H9 (cell line): ENCODE data around the gene KIAA0513. TPM values are rescaled to one million over a fixed set of nuclear protein-coding genes. Genes with fewer than 3 reads are reported as not detected.

ENCODE experiments used
- DNase-seq: peaks from one replicate; pipeline ENCODE4 v3.0.0-alpha.2; 2017
- H2AFZ ChIP-seq: one replicate; pipeline ENCODE4 v1.6.1; 2013; ENCODE audit warnings: mild to moderate bottlenecking, low read length, control low read depth, moderate library complexity
- H2AK5ac ChIP-seq: 2 replicates; pipeline ENCODE4 v1.6.1; 2013; ENCODE audit warnings: low read length, control low read depth, mixed read lengths; ENCODE audit not compliant: insufficient read length
- H2BK120ac ChIP-seq: one replicate; pipeline ENCODE4 v1.6.1; 2013; ENCODE audit warnings: low read depth, mild to moderate bottlenecking, low read length, control low read depth, inconsistent platforms; ENCODE audit not compliant: poor library complexity, severe bottlenecking
- H2BK12ac ChIP-seq: 2 replicates; pipeline ENCODE4 v1.6.1; 2013; ENCODE audit warnings: low read length, control low read depth, mixed read lengths, low read depth; ENCODE audit not compliant: insufficient read length
- H2BK15ac ChIP-seq: 2 replicates; pipeline ENCODE4 v1.6.1; 2013; ENCODE audit warnings: low read depth, low read length, control low read depth
- H2BK20ac ChIP-seq: one replicate; pipeline ENCODE4 v1.6.1; 2013; ENCODE audit warnings: low read depth, mild to moderate bottlenecking, low read length, control low read depth, inconsistent platforms; ENCODE audit not compliant: poor library complexity, severe bottlenecking
- H2BK5ac ChIP-seq: 2 replicates; pipeline ENCODE4 v1.6.1; 2013; ENCODE audit warnings: low read length, control low read depth, mixed read lengths; ENCODE audit not compliant: insufficient read length
- H3K14ac ChIP-seq: 2 replicates; pipeline ENCODE4 v1.6.1; 2013; ENCODE audit warnings: low read length, control low read depth; ENCODE audit not compliant: insufficient read depth
- H3K18ac ChIP-seq: 2 replicates; pipeline ENCODE4 v1.6.1; 2013; ENCODE audit warnings: low read depth, mild to moderate bottlenecking, mixed read lengths, low read length, control low read depth; ENCODE audit not compliant: insufficient read length
- H3K23ac ChIP-seq: 2 replicates; pipeline ENCODE4 v1.6.1; 2013; ENCODE audit warnings: low read length, control low read depth, mixed read lengths, low read depth; ENCODE audit not compliant: insufficient read length
- H3K23me2 ChIP-seq: 2 replicates; pipeline ENCODE4 v1.6.1; 2013; ENCODE audit warnings: low read depth, mild to moderate bottlenecking, mixed read lengths, low read length, control low read depth; ENCODE audit not compliant: insufficient read length, poor library complexity, severe bottlenecking
- H3K27ac ChIP-seq: 2 replicates; pipeline ENCODE4 v1.5.1; 2013; ENCODE audit warnings: low read length, control low read depth, mixed read lengths, low read depth; ENCODE audit not compliant: insufficient read length
- H3K27me3 ChIP-seq: 2 replicates; pipeline ENCODE4 v1.6.1; 2013; ENCODE audit warnings: low read length, control low read depth, inconsistent platforms; ENCODE audit not compliant: insufficient read depth
- H3K4ac ChIP-seq: 2 replicates; pipeline ENCODE4 v1.6.1; 2013; ENCODE audit warnings: low read depth, mild to moderate bottlenecking, control low read depth, inconsistent platforms, low read length, moderate library complexity
- H3K4me1 ChIP-seq: 2 replicates; pipeline ENCODE4 v1.6.1; 2013; ENCODE audit warnings: low read length, control low read depth, inconsistent platforms; ENCODE audit not compliant: insufficient read depth
- H3K4me2 ChIP-seq: 2 replicates; pipeline ENCODE4 v1.6.1; 2013; ENCODE audit warnings: low read length, control low read depth, mixed read lengths; ENCODE audit not compliant: insufficient read length, insufficient read depth
- H3K56ac ChIP-seq: 2 replicates; pipeline ENCODE4 v1.6.1; 2013; ENCODE audit warnings: low read depth, mild to moderate bottlenecking, mixed read lengths, low read length, control low read depth; ENCODE audit not compliant: insufficient read length
- H3K79me1 ChIP-seq: 2 replicates; pipeline ENCODE4 v1.6.1; 2013; ENCODE audit warnings: low read depth, mild to moderate bottlenecking, moderate library complexity, low read length, control low read depth, inconsistent platforms; ENCODE audit not compliant: insufficient read depth, poor library complexity, severe bottlenecking
- H3K79me2 ChIP-seq: 2 replicates; pipeline ENCODE4 v1.6.1; 2013; ENCODE audit warnings: low read length, control low read depth, inconsistent platforms; ENCODE audit not compliant: insufficient read depth
- H3K9ac ChIP-seq: 2 replicates; pipeline ENCODE4 v1.6.1; 2013; ENCODE audit warnings: low read length, control low read depth, mixed read lengths; ENCODE audit not compliant: insufficient read length; ENCODE audit errors: extremely low read depth
- H3K9me3 ChIP-seq: one replicate; pipeline ENCODE4 v1.6.1; 2013; ENCODE audit warnings: low read depth, low read length, inconsistent platforms; ENCODE audit not compliant: control insufficient read depth
- H3T11ph ChIP-seq: one replicate; pipeline ENCODE4 v1.6.1; 2013; ENCODE audit warnings: mild to moderate bottlenecking, low read length, control low read depth, inconsistent platforms
- H4K20me1 ChIP-seq: one replicate; pipeline ENCODE4 v1.6.1; 2013; ENCODE audit not compliant: control insufficient read depth, insufficient read length, insufficient read depth
- H4K5ac ChIP-seq: 2 replicates; pipeline ENCODE4 v1.6.1; 2013; ENCODE audit warnings: low read depth, mild to moderate bottlenecking, mixed read lengths, low read length, control low read depth; ENCODE audit not compliant: insufficient read length
- H4K8ac ChIP-seq: replicated peaks from 2 replicates; pipeline ENCODE4 v1.6.1; 2013; ENCODE audit warnings: low read length, control low read depth, mixed read lengths, low read depth; ENCODE audit not compliant: insufficient read length
- H4K91ac ChIP-seq: 2 replicates; pipeline ENCODE4 v1.6.1; 2013; ENCODE audit warnings: low read depth, mild to moderate bottlenecking, moderate library complexity, mixed read lengths, low read length, control low read depth; ENCODE audit not compliant: insufficient read length
- H3K27ac Mint-ChIP-seq, 3 experiments: 2 replicates in 2 of 3; 3 replicates in 1 of 3; pipeline ENCODE4 v1.8.0; 2020 to 2021; ENCODE audit warnings: mixed read lengths in 3 of 3, mild to moderate bottlenecking in 1 of 3, moderate library complexity in 1 of 3
- H3K27me3 Mint-ChIP-seq: 2 replicates; pipeline ENCODE4 v1.8.0; 2021; ENCODE audit warnings: low read depth, mild to moderate bottlenecking, moderate library complexity, mixed read lengths
- H3K36me3 Mint-ChIP-seq, 3 experiments: 2 replicates in 2 of 3; 3 replicates in 1 of 3; pipeline ENCODE4 v1.8.0; 2020 to 2021; ENCODE audit warnings: low read depth in 3 of 3, mixed read lengths in 3 of 3; ENCODE audit not compliant: insufficient read depth in 1 of 3
- H3K4me1 Mint-ChIP-seq, 2 experiments: 2 replicates each; pipeline ENCODE4 v1.8.0; 2020; ENCODE audit warnings: mixed read lengths in 2 of 2
- H3K4me3 Mint-ChIP-seq, 2 experiments: 2 replicates in 1 of 2; 3 replicates in 1 of 2; pipeline ENCODE4 v1.8.0; 2020 to 2021; ENCODE audit warnings: mild to moderate bottlenecking in 2 of 2, mixed read lengths in 2 of 2, moderate library complexity in 1 of 2
- H3K9me3 Mint-ChIP-seq, 2 experiments: 2 replicates in 1 of 2; 3 replicates in 1 of 2; pipeline ENCODE4 v1.8.0; 2020; ENCODE audit warnings: mild to moderate bottlenecking in 2 of 2, mixed read lengths in 2 of 2, moderate library complexity in 1 of 2
- WGBS: extraction: QIAGEN DNeasy Blood & Tissue Kit; methylation state at CpG from one replicate; pipeline ENCODE4 v1.1.7; 2013; ENCODE audit warnings: missing lambda C conversion rate, low lambda C conversion rate, mixed read lengths; ENCODE audit not compliant: insufficient read length; ENCODE audit errors: extremely low coverage; 5-methylcytosine and 5-hydroxymethylcytosine counted together
- total RNA-seq: library from RNA; stranded (reverse); gene quantifications from 2 replicates; pipeline ENCODE4 v1.2.1, GENCODE V29; 2021
- TF ChIP-seq, protein P1 (sequence below): fragments of 200-600 bp; sonication (generic); conservative IDR thresholded peaks from 3 replicates; pipeline ENCODE4 v1.8.0; 2021; ENCODE audit warnings: antibody characterized with exemption, mild to moderate bottlenecking

Gene KIAA0513
- total RNA-seq, 1 experiment from 2014 or later: 4.7 TPM

DNA sequence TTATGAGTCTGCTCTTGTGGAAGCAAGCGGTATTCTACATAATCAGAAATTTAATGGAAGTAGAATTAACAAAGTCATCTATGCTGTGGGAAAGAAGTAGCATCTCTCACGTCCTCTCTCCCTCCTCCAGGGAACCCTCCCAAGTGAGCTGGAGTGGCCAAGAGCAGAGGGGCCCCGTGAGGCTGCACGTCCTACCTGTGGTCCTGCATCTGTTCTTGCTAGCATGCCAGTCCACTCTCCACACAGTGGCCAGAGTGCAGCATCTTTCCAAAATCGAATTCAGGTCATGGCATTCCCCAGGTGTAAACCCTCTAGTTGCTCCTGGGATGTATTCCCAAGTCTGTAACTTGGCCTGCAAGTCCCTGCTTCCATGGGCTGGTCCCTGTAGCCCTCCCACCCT lies 10.1 kb downstream of the KIAA0513 start:
- Histone ChIP-seq H2BK15ac (no peak overlapping the region), H3K27ac (no peak overlapping the region), H2BK5ac (no peak overlapping the region), H3K23me2 (no peaks in the 10 kb centered on the region), H4K91ac (no peak overlapping the region), H2BK20ac (no peak overlapping the region), H3K23ac (no peak overlapping the region), H3K27me3 (no peaks in the 10 kb centered on the region), H3K56ac (no peak overlapping the region), H3K79me2 (no peaks in the 10 kb centered on the region), H2AK5ac (no peak overlapping the region), H3K14ac (no peak overlapping the region), H2BK120ac (no peak overlapping the region), H4K5ac (no peak overlapping the region), H3K18ac (no peak overlapping the region), H3K4ac (no peak overlapping the region), H4K8ac (no peak overlapping the region), H4K20me1 (no peaks in the 10 kb centered on the region), H3K79me1 (no peaks in the 10 kb centered on the region), H3K4me2 (no peak overlapping the region), H2BK12ac (no peak overlapping the region), H3K9me3 (no peaks in the 10 kb centered on the region), H3K4me1 (no peaks in the 10 kb centered on the region), H3T11ph (no peak overlapping the region), H2AFZ (no peak overlapping the region), H3K9ac (no peak overlapping the region)
- Mint-ChIP-seq H3K4me1 (peaks cover 6 to 7% of the 10 kb centered on the region in 2 experiments; a peak in 3 of 4 replicates), H3K4me3 (no peak overlapping the region), H3K9me3 (no peaks in the 10 kb centered on the region), H3K27me3 (peaks cover 9% of the 10 kb centered on the region), H3K36me3 (no peaks in the 10 kb centered on the region), H3K27ac (no peak overlapping the region)
- WGBS: no CpG with 5 or more reads among the region's 5 CpGs
- DNase-seq: no peak
- TF ChIP-seq, protein P1, sequence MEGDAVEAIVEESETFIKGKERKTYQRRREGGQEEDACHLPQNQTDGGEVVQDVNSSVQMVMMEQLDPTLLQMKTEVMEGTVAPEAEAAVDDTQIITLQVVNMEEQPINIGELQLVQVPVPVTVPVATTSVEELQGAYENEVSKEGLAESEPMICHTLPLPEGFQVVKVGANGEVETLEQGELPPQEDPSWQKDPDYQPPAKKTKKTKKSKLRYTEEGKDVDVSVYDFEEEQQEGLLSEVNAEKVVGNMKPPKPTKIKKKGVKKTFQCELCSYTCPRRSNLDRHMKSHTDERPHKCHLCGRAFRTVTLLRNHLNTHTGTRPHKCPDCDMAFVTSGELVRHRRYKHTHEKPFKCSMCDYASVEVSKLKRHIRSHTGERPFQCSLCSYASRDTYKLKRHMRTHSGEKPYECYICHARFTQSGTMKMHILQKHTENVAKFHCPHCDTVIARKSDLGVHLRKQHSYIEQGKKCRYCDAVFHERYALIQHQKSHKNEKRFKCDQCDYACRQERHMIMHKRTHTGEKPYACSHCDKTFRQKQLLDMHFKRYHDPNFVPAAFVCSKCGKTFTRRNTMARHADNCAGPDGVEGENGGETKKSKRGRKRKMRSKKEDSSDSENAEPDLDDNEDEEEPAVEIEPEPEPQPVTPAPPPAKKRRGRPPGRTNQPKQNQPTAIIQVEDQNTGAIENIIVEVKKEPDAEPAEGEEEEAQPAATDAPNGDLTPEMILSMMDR: no peak
